HEK293 (cell line): ENCODE data around the gene MC1R.

Source experiments
- BCL11A ChIP-seq: fragments of 450-650 bp; formaldehyde crosslinking; IDR thresholded peaks from 2 replicates; pipeline ENCODE4 v1.5.1; 2016; ENCODE audit warnings: low read depth, missing biosample characterization, missing genetic modification characterization
- CTCF ChIP-seq: fragments of 450-650 bp; formaldehyde crosslinking; IDR thresholded peaks from 2 replicates; pipeline ENCODE4 v1.5.1; 2016; ENCODE audit warnings: missing biosample characterization, missing genetic modification characterization
- KLF16 ChIP-seq: fragments of 450-650 bp; formaldehyde crosslinking; IDR thresholded peaks from 2 replicates; pipeline ENCODE4 v1.5.1; 2017; ENCODE audit warnings: missing biosample characterization, missing genetic modification characterization
- ZBTB44 ChIP-seq: fragments of 450-650 bp; IDR thresholded peaks from 2 replicates; pipeline ENCODE4 v1.5.1; 2018; ENCODE audit warnings: missing biosample characterization, mild to moderate bottlenecking, missing genetic modification characterization
- ZNF26 ChIP-seq: fragments of 450-650 bp; formaldehyde crosslinking; IDR thresholded peaks from 2 replicates; pipeline ENCODE4 v1.5.1; 2016; ENCODE audit warnings: missing biosample characterization, missing genetic modification characterization
- ZNF354C ChIP-seq: fragments of 450-650 bp; formaldehyde crosslinking; IDR thresholded peaks from 2 replicates; pipeline ENCODE4 v1.5.1; 2016; ENCODE audit warnings: missing biosample characterization, missing genetic modification characterization, low read depth, borderline replicate concordance
- ZNF449 ChIP-seq: fragments of 450-650 bp; formaldehyde crosslinking; IDR thresholded peaks from 2 replicates; pipeline ENCODE4 v1.5.1; 2017; ENCODE audit warnings: missing biosample characterization, mild to moderate bottlenecking, missing genetic modification characterization, moderate library complexity
- ZNF514 ChIP-seq: fragments of 450-650 bp; formaldehyde crosslinking; IDR thresholded peaks from 2 replicates; pipeline ENCODE4 v1.5.1; 2016; ENCODE audit warnings: missing biosample characterization, missing genetic modification characterization
- ZNF623 ChIP-seq: fragments of 450-650 bp; formaldehyde crosslinking; IDR thresholded peaks from 2 replicates; pipeline ENCODE4 v1.5.1; 2016; ENCODE audit warnings: missing biosample characterization, missing genetic modification characterization
- ZNF639 ChIP-seq: fragments of 450-650 bp; formaldehyde crosslinking; IDR thresholded peaks from 2 replicates; pipeline ENCODE4 v1.5.1; 2016; ENCODE audit warnings: missing biosample characterization, missing genetic modification characterization
- ZNF660 ChIP-seq: fragments of 450-650 bp; IDR thresholded peaks from 2 replicates; pipeline ENCODE4 v1.5.1; 2018; ENCODE audit warnings: missing biosample characterization, mild to moderate bottlenecking, missing genetic modification characterization

- no peak for TF ChIP-seq ZNF449 (tag by site-specific recombination)
- TF ChIP-seq CTCF (tag by site-specific recombination): no peak
- no peak for TF ChIP-seq ZNF514 (tag by site-specific recombination)
- no peak for TF ChIP-seq ZNF354C (tag by site-specific recombination)
- TF ChIP-seq ZNF623 (tag by site-specific recombination): no peak
- TF ChIP-seq ZNF660: no peak
- no peak for TF ChIP-seq ZNF26 (tag by site-specific recombination)
- no peak for TF ChIP-seq ZNF639 (tag by site-specific recombination)
- TF ChIP-seq KLF16 (tag by site-specific recombination): no peak
- TF ChIP-seq ZBTB44 (tag by site-specific recombination): no peak
- TF ChIP-seq BCL11A (tag by site-specific recombination): no peak
These were observed 39.4 kb downstream of the MC1R start for GRCh38 chr16:89958068-89958467.
